ENCODE measurements around the gene CTSZ.

CTSZ gene

GRCh38 chr20:59020938-59021551, 14.0 kb upstream of the CTSZ start:
- TF ChIP-seq ZFP3 (CRISPR knock-in tag; IDR thresholded peaks at IDR 0.05) (no peak), OSR1 (CRISPR knock-in tag; IDR thresholded peaks at IDR 0.05) (no peak), CSDC2 (CRISPR knock-in tag; IDR thresholded peaks at IDR 0.05) (no peak), GLIS3 (CRISPR knock-in tag; IDR thresholded peaks at IDR 0.05) (no peak), RARB (CRISPR knock-in tag; IDR thresholded peaks at IDR 0.05) (no peak), BACH2 (CRISPR knock-in tag; IDR thresholded peaks at IDR 0.05; ENCODE audit: borderline replicate concordance) (no peak), SNAI2 (CRISPR knock-in tag; IDR thresholded peaks at IDR 0.05) (no peak)
- peak; percentile 68 for ATAC-seq

DNA sequence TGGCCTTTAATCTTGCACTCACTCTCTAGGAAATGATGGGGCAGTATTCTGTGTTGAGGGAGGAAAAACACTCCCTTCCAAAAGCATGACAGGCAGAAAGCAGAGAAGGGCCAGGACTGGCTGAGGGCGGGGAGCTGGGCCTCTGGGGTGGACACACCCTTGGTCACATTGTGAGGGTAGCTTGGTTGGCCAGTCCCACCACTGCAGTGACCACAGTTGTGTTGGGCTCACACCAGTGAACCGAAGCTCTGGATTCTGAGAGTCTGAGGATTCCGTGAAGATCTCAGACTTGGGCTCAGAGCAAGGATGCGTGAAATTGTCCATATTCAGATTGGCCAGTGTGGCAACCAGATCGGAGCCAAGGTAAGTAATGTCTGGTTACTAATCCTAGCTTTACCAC, 12.2 kb upstream of the CTSZ start, which contains the start of gene TUBB1:
Gene TUBB1, plus strand, starts transcription at position 213 of the 400 bp plus-strand sequence. Its CDS starts 94 bp downstream, at position 307.
- TF ChIP-seq OSR1 (CRISPR knock-in tag; IDR thresholded peaks at IDR 0.05) (no peak), CREB5 (CRISPR knock-in tag; IDR thresholded peaks at IDR 0.05; ENCODE audit: low read depth) (no peak), PATZ1 (CRISPR knock-in tag; IDR thresholded peaks at IDR 0.05; ENCODE audit: borderline replicate concordance) (no peak), ZNF70 (CRISPR knock-in tag; IDR thresholded peaks at IDR 0.05) (no peak)
- ATAC-seq, result no peak

DNA sequence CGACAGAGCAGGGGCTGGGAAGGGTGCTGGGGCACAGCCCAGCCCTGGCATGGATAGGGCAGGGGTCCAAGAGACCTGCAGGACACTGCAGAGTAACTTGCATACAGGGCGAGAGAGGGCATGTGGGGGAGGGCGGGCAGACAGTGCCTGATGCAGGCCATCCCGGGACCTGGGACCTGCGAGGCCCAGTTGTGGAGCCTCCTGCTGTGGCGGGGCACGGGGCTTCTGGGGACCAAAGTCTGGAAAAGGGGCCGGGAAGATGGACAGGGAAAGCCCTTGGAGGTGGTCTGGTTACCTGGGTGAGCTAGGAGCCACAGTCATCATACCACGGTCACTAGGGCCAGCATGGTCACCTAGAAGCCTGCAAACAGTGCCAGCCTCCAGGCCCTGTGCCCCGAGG, 11.8 kb upstream of the CTSZ start:
- TF ChIP-seq ZFP30 (CRISPR knock-in tag; IDR thresholded peaks at IDR 0.05), result no peak
- TF ChIP-seq TCF4 (CRISPR knock-in tag; IDR thresholded peaks at IDR 0.05; ENCODE audit: borderline replicate concordance), result no peak
- no peak for TF ChIP-seq SNAI2 (CRISPR knock-in tag; IDR thresholded peaks at IDR 0.05)
- TF ChIP-seq ZNF70 (CRISPR knock-in tag; IDR thresholded peaks at IDR 0.05), result no peak
- TF ChIP-seq GLIS3 (CRISPR knock-in tag; IDR thresholded peaks at IDR 0.05), result no peak
- TF ChIP-seq, protein P1, sequence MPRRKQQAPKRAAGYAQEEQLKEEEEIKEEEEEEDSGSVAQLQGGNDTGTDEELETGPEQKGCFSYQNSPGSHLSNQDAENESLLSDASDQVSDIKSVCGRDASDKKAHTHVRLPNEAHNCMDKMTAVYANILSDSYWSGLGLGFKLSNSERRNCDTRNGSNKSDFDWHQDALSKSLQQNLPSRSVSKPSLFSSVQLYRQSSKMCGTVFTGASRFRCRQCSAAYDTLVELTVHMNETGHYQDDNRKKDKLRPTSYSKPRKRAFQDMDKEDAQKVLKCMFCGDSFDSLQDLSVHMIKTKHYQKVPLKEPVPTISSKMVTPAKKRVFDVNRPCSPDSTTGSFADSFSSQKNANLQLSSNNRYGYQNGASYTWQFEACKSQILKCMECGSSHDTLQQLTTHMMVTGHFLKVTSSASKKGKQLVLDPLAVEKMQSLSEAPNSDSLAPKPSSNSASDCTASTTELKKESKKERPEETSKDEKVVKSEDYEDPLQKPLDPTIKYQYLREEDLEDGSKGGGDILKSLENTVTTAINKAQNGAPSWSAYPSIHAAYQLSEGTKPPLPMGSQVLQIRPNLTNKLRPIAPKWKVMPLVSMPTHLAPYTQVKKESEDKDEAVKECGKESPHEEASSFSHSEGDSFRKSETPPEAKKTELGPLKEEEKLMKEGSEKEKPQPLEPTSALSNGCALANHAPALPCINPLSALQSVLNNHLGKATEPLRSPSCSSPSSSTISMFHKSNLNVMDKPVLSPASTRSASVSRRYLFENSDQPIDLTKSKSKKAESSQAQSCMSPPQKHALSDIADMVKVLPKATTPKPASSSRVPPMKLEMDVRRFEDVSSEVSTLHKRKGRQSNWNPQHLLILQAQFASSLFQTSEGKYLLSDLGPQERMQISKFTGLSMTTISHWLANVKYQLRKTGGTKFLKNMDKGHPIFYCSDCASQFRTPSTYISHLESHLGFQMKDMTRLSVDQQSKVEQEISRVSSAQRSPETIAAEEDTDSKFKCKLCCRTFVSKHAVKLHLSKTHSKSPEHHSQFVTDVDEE (CRISPR knock-in tag; IDR thresholded peaks at IDR 0.05), result no peak
- TF ChIP-seq ZFP3 (CRISPR knock-in tag; IDR thresholded peaks at IDR 0.05), result no peak
- no peak for TF ChIP-seq RARB (CRISPR knock-in tag; IDR thresholded peaks at IDR 0.05)
- ATAC-seq, result no peak

- ATAC-seq, result no peak
- TF ChIP-seq CREB5 (CRISPR knock-in tag; IDR thresholded peaks at IDR 0.05; ENCODE audit: low read depth) (no peak), BACH2 (CRISPR knock-in tag; IDR thresholded peaks at IDR 0.05; ENCODE audit: borderline replicate concordance) (no peak), OSR1 (CRISPR knock-in tag; IDR thresholded peaks at IDR 0.05) (no peak), ZNF565 (CRISPR knock-in tag; conservative IDR thresholded peaks at IDR 0.05; ENCODE audit: low read depth) (no peak), CSRNP3 (CRISPR knock-in tag; IDR thresholded peaks at IDR 0.05) (no peak), PPARA (CRISPR knock-in tag; IDR thresholded peaks at IDR 0.05; ENCODE audit: borderline replicate concordance) (no peak), ISL1 (CRISPR knock-in tag; IDR thresholded peaks at IDR 0.05) (no peak), ZC3H10 (CRISPR knock-in tag; IDR thresholded peaks at IDR 0.05) (no peak), RARB (CRISPR knock-in tag; IDR thresholded peaks at IDR 0.05) (no peak), TOX (CRISPR knock-in tag; IDR thresholded peaks at IDR 0.05; ENCODE audit: borderline replicate concordance) (no peak)
- TF ChIP-seq, protein P1 (CRISPR knock-in tag; IDR thresholded peaks at IDR 0.05), result no peak
- TF ChIP-seq, protein P2, sequence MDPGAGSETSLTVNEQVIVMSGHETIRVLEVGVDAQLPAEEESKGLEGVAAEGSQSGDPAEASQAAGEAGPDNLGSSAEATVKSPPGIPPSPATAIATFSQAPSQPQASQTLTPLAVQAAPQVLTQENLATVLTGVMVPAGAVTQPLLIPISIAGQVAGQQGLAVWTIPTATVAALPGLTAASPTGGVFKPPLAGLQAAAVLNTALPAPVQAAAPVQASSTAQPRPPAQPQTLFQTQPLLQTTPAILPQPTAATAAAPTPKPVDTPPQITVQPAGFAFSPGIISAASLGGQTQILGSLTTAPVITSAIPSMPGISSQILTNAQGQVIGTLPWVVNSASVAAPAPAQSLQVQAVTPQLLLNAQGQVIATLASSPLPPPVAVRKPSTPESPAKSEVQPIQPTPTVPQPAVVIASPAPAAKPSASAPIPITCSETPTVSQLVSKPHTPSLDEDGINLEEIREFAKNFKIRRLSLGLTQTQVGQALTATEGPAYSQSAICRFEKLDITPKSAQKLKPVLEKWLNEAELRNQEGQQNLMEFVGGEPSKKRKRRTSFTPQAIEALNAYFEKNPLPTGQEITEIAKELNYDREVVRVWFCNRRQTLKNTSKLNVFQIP (CRISPR knock-in tag; IDR thresholded peaks at IDR 0.05; ENCODE audit: borderline replicate concordance, low read depth), result no peak
These were observed 10.6 kb upstream of the CTSZ start for GRCh38 chr20:59017493-59018231.

Data from SK-N-SH treated with all-trans-retinoic acid at 6 μM for 48 hours (cell line).